K562 (cell line): Measurements from ENCODE around the gene STK26.

Experiments used
- HDAC8 ChIP-seq: fragments of 450-650 bp; IDR thresholded peaks from 2 replicates; pipeline ENCODE4 v1.6.1; 2016; ENCODE audit warnings: mild to moderate bottlenecking, missing genetic modification characterization, moderate library complexity, missing compliant biosample characterization
- PBX2 ChIP-seq, 2 experiments: IDR thresholded peaks in 1 of 2; conservative IDR thresholded peaks in 1 of 2; 2 replicates each; pipeline ENCODE4 v1.6.1; 2016; ENCODE audit warnings: low read depth in 2 of 2, mild to moderate bottlenecking in 1 of 2, missing compliant biosample characterization in 1 of 2, missing genetic modification characterization in 1 of 2, moderate library complexity in 1 of 2
- POLR2A ChIP-seq: fragments of 450-650 bp; conservative IDR thresholded peaks from 2 replicates; pipeline ENCODE4 v1.6.1; 2016
- POLR2AphosphoS5 ChIP-seq: IDR thresholded peaks from 2 replicates; pipeline ENCODE4 v1.6.1; 2011; ENCODE audit warnings: mild to moderate bottlenecking, low read depth, low read length, moderate library complexity; ENCODE audit not compliant: control insufficient read depth, insufficient read depth
- RERE ChIP-seq: sonication (generic); formaldehyde crosslinking; IDR thresholded peaks from 2 replicates; pipeline ENCODE4 v1.8.0; 2023; ENCODE audit warnings: missing genetic modification reagents, mild to moderate bottlenecking, borderline replicate concordance
- SRSF9 ChIP-seq: fragments of 200-400 bp; formaldehyde crosslinking; IDR thresholded peaks from 2 replicates; pipeline ENCODE4 v1.6.1; 2017; ENCODE audit warnings: low read depth, low read length, borderline replicate concordance
- TCF3 ChIP-seq: sonication (generic); formaldehyde crosslinking; IDR thresholded peaks from 2 replicates; pipeline ENCODE4 v1.4.0; 2020; ENCODE audit warnings: mild to moderate bottlenecking, missing genetic modification reagents
- TF ChIP-seq, protein P1 (sequence below), 2 experiments: fragments of 450-650 bp; IDR thresholded peaks; 2 replicates each; pipeline ENCODE4 v1.6.1; 2016
- TF ChIP-seq, protein P2 (sequence below), 3 experiments: IDR thresholded peaks in 2 of 3; conservative IDR thresholded peaks in 1 of 3; 2 replicates each; pipeline ENCODE4 v1.5.1; 2011 to 2012; ENCODE audit warnings: low read length in 3 of 3, mild to moderate bottlenecking in 3 of 3, control low read depth in 2 of 3, improper control_type of control experiment in 1 of 3, inconsistent platforms in 1 of 3, low read depth in 1 of 3, mixed read lengths in 1 of 3, moderate library complexity in 1 of 3; ENCODE audit not compliant: insufficient read depth in 2 of 3
- TF ChIP-seq, protein P3 (sequence below): sonication (generic); formaldehyde crosslinking; IDR thresholded peaks from 2 replicates; pipeline ENCODE4 v1.8.1; 2023; ENCODE audit warnings: mild to moderate bottlenecking, missing genetic modification reagents

DNA sequence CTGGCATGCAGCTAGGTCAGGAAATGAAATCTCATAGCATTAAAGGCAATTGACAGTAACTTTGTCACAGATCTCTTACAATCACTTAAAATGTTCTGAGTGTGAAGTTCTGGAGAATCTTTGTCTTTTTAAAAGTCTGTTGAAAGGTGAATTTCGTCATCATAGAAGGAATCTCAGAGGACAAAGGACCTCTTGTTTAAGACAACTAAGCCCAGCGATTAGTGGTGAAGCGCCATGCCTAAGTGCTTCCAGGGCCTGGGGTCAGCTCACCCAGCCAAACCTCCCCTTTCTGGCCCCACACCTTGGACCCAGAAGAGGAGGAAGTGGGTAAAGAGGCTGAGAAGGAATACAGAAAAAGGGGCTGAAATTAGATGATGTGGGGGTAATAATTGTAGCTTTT is 96.2 kb downstream of the STK26 start:
- TF ChIP-seq POLR2A (no peak), RERE (CRISPR knock-in tag) (no peak), PBX2 (CRISPR knock-in tag; IDR thresholded peaks at IDR 0.05; ENCODE audit: low read depth) (no peak), PBX2 (tag; conservative IDR thresholded peaks at IDR 0.05; ENCODE audit: low read depth) (no peak), HDAC8 (tag) (no peak), TCF3 (no peak), POLR2AphosphoS5 (no peak), SRSF9 (no peak)
- TF ChIP-seq, protein P1, sequence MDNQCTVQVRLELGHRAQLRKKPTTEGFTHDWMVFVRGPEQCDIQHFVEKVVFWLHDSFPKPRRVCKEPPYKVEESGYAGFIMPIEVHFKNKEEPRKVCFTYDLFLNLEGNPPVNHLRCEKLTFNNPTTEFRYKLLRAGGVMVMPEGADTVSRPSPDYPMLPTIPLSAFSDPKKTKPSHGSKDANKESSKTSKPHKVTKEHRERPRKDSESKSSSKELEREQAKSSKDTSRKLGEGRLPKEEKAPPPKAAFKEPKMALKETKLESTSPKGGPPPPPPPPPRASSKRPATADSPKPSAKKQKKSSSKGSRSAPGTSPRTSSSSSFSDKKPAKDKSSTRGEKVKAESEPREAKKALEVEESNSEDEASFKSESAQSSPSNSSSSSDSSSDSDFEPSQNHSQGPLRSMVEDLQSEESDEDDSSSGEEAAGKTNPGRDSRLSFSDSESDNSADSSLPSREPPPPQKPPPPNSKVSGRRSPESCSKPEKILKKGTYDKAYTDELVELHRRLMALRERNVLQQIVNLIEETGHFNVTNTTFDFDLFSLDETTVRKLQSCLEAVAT (IDR thresholded peaks at IDR 0.05): no peak
- TF ChIP-seq, protein P2, sequence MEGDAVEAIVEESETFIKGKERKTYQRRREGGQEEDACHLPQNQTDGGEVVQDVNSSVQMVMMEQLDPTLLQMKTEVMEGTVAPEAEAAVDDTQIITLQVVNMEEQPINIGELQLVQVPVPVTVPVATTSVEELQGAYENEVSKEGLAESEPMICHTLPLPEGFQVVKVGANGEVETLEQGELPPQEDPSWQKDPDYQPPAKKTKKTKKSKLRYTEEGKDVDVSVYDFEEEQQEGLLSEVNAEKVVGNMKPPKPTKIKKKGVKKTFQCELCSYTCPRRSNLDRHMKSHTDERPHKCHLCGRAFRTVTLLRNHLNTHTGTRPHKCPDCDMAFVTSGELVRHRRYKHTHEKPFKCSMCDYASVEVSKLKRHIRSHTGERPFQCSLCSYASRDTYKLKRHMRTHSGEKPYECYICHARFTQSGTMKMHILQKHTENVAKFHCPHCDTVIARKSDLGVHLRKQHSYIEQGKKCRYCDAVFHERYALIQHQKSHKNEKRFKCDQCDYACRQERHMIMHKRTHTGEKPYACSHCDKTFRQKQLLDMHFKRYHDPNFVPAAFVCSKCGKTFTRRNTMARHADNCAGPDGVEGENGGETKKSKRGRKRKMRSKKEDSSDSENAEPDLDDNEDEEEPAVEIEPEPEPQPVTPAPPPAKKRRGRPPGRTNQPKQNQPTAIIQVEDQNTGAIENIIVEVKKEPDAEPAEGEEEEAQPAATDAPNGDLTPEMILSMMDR (IDR thresholded peaks at IDR 0.05 in 2 of 3, conservative IDR thresholded peaks at IDR 0.05 in 1 of 3; ENCODE audit: insufficient read depth in 2 of 3, low read depth in 1 of 3, low read length in 3 of 3): no peak
- TF ChIP-seq, protein P3, sequence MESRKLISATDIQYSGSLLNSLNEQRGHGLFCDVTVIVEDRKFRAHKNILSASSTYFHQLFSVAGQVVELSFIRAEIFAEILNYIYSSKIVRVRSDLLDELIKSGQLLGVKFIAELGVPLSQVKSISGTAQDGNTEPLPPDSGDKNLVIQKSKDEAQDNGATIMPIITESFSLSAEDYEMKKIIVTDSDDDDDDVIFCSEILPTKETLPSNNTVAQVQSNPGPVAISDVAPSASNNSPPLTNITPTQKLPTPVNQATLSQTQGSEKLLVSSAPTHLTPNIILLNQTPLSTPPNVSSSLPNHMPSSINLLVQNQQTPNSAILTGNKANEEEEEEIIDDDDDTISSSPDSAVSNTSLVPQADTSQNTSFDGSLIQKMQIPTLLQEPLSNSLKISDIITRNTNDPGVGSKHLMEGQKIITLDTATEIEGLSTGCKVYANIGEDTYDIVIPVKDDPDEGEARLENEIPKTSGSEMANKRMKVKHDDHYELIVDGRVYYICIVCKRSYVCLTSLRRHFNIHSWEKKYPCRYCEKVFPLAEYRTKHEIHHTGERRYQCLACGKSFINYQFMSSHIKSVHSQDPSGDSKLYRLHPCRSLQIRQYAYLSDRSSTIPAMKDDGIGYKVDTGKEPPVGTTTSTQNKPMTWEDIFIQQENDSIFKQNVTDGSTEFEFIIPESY: no peak
